ENCODE results near the gene ZNF555. TPM values are rescaled to one million over a fixed set of nuclear protein-coding genes. Genes with fewer than 3 reads are reported as not detected.
A peak's percentile ranks its signal among the peaks of the same experiment; 100 is the strongest.

The ZNF555 gene
- total and polyA plus RNA-seq, 9 of the 15 experiments (the other 6 are each of a cell fraction or from before 2014, with no cell fraction given), result 2.0 to 6.7 (median 5.4) TPM

GRCh38 chr19:2900296-2901252 is 59.3 kb downstream of the ZNF555 start, which contains the start of gene ZNF57 (continued):
- TF ChIP-seq JUND (IDR thresholded peaks at IDR 0.05; ENCODE audit: borderline replicate concordance, low read depth, low read length) (peak; percentile 17; the same call in 1 of the 2 replicates), JUND (tag; IDR thresholded peaks at IDR 0.05; ENCODE audit: borderline replicate concordance, low read depth, low read length) (no peak), EHMT2 (IDR thresholded peaks at IDR 0.05) (no peak), TAF9B (IDR thresholded peaks at IDR 0.05; ENCODE audit: partially characterized antibody) (no peak), ASH1L (IDR thresholded peaks at IDR 0.05; ENCODE audit: borderline replicate concordance, low read depth, partially characterized antibody) (peak; percentile 74), NR2F6 (CRISPR knock-in tag; IDR thresholded peaks at IDR 0.05) (no peak), TCF3 (CRISPR knock-in tag; IDR thresholded peaks at IDR 0.05) (no peak), KAT2B (IDR thresholded peaks at IDR 0.05; ENCODE audit: low read depth, low read length) (no peak), BDP1 (IDR thresholded peaks at IDR 0.05; ENCODE audit: insufficient read depth, insufficient read length) (no peak), GTF2B (IDR thresholded peaks at IDR 0.05; ENCODE audit: extremely low read depth, insufficient read length) (no peak), EZH2 (IDR thresholded peaks at IDR 0.05; ENCODE audit: borderline replicate concordance, low read depth, low read length) (no peak), ARID2 (IDR thresholded peaks at IDR 0.05) (no peak), ZNF431 (CRISPR knock-in tag; IDR thresholded peaks at IDR 0.05) (peak; percentile 73), GMEB1 (CRISPR knock-in tag; IDR thresholded peaks at IDR 0.05) (peak; percentile 51), ZNF41 (CRISPR knock-in tag; conservative IDR thresholded peaks at IDR 0.05) (no peak), ZBTB8A (IDR thresholded peaks at IDR 0.05; ENCODE audit: partially characterized antibody) (no peak), MBD1 (CRISPR knock-in tag; IDR thresholded peaks at IDR 0.05) (no peak), IRF9 (tag; IDR thresholded peaks at IDR 0.05) (no peak)
- TF ChIP-seq, protein P1, sequence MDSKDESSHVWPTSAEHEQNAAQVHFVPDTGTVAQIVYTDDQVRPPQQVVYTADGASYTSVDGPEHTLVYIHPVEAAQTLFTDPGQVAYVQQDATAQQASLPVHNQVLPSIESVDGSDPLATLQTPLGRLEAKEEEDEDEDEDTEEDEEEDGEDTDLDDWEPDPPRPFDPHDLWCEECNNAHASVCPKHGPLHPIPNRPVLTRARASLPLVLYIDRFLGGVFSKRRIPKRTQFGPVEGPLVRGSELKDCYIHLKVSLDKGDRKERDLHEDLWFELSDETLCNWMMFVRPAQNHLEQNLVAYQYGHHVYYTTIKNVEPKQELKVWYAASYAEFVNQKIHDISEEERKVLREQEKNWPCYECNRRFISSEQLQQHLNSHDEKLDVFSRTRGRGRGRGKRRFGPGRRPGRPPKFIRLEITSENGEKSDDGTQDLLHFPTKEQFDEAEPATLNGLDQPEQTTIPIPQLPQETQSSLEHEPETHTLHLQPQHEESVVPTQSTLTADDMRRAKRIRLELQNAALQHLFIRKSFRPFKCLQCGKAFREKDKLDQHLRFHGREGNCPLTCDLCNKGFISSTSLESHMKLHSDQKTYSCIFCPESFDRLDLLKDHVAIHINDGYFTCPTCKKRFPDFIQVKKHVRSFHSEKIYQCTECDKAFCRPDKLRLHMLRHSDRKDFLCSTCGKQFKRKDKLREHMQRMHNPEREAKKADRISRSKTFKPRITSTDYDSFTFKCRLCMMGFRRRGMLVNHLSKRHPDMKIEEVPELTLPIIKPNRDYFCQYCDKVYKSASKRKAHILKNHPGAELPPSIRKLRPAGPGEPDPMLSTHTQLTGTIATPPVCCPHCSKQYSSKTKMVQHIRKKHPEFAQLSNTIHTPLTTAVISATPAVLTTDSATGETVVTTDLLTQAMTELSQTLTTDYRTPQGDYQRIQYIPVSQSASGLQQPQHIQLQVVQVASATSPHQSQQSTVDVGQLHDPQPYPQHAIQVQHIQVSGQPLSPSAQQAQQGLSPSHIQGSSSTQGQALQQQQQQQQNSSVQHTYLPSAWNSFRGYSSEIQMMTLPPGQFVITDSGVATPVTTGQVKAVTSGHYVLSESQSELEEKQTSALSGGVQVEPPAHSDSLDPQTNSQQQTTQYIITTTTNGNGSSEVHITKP (IDR thresholded peaks at IDR 0.05; ENCODE audit: partially characterized antibody), result peak; percentile 16

Data from K562 (cell line).